Loucy (cell line): ENCODE results near the gene PCED1B.

Source experiments
- CTCF ChIP-seq: fragments of 200-600 bp; sonication (generic); conservative IDR thresholded peaks from 2 replicates; pipeline ENCODE4 v1.5.1; 2014; ENCODE audit warnings: mild to moderate bottlenecking, antibody characterized with exemption, low read length
- EZH2phosphoT487 ChIP-seq: fragments of 200-600 bp; IDR thresholded peaks from 2 replicates; pipeline ENCODE4 v1.6.1; 2018; ENCODE audit warnings: antibody characterized with exemption, mild to moderate bottlenecking, moderate library complexity, borderline replicate concordance

- TF ChIP-seq EZH2phosphoT487: no peak
- TF ChIP-seq CTCF: no peak
These were observed 4.8 kb downstream of the PCED1B start for GRCh38 chr12:47084172-47084571.
